ENCODE measurements around the gene FREY1. TPM values are rescaled to one million over a fixed set of nuclear protein-coding genes. Genes with fewer than 3 reads are reported as not detected.
A peak's percentile ranks its signal among the peaks of the same experiment; 100 is the strongest.

FREY1 gene
- total and polyA plus RNA-seq, 9 of the 15 experiments (the other 6 are each of a cell fraction or from before 2014, with no cell fraction given) = 0.25 to 1.5 (median 1.1) TPM; not detected in 5

GRCh38 chr11:45885274-45885920 lies 21.7 kb downstream of the FREY1 start, which contains the start of gene MAPK8IP1 (continued):
- TF ChIP-seq ATF3 (IDR thresholded peaks at IDR 0.05) (no peak), ATF3 (CRISPR knock-in tag; conservative IDR thresholded peaks at IDR 0.05) (0 out of 2 replicates have a peak, but pooled peaks have one; percentile 35), PRMT5 (CRISPR knock-in tag; IDR thresholded peaks at IDR 0.05) (peak; percentile 40; the same call in 1 of the 2 replicates), NONO (IDR thresholded peaks at IDR 0.05; ENCODE audit: low read depth in 2 of 2, low read length in 1 of 2) (0 out of 4 replicates have a peak, but pooled peaks of 1 of the 2 experiments have one; percentile 17), THAP12 (CRISPR knock-in tag; IDR thresholded peaks at IDR 0.05) (0 out of 2 replicates have a peak, but pooled peaks have one; percentile 21), RB1 (IDR thresholded peaks at IDR 0.05; ENCODE audit: low read depth) (peak; percentile 49; the same call in 1 of the 2 replicates), SAFB (IDR thresholded peaks at IDR 0.05; ENCODE audit: borderline replicate concordance, low read depth, low read length) (no peak), STAG1 (CRISPR knock-in tag; IDR thresholded peaks at IDR 0.05; ENCODE audit: borderline replicate concordance) (no peak), FOXJ2 (tag; IDR thresholded peaks at IDR 0.05) (no peak), MXD1 (CRISPR knock-in tag; IDR thresholded peaks at IDR 0.05; ENCODE audit: borderline replicate concordance, poor library complexity, severe bottlenecking) (no peak), SP1 (CRISPR knock-in tag; IDR thresholded peaks at IDR 0.05) (peak; percentile 69), MECOM (CRISPR knock-in tag; IDR thresholded peaks at IDR 0.05) (no peak), EHMT2 (IDR thresholded peaks at IDR 0.05) (peak; percentile 96), TRIM25 (IDR thresholded peaks at IDR 0.05; ENCODE audit: borderline replicate concordance) (peak; percentile 54; the same call in 1 of the 2 replicates), AFF1 (IDR thresholded peaks at IDR 0.05; ENCODE audit: low read depth in 1 of 2, partially characterized antibody in 2 of 2) (peak in 1 of 2 experiments; percentile 67), CTBP1 (IDR thresholded peaks at IDR 0.05; ENCODE audit: borderline replicate concordance) (0 out of 2 replicates have a peak, but pooled peaks have one; percentile 38)

Measured in K562 (cell line).